Stimulated activated naive CD8-positive, alpha-beta T cell treated with anti-CD3 and anti-CD28 coated beads, Interleukin-15, amount 100 ng/mL, for 72 hours (primary cell): ENCODE data around the gene PPP3R1.

Experiments used
- ATAC-seq: fragments of 150-1000 bp; cut with Tn5 transposase; 2 replicates; pipeline ENCODE4 v1.10.0; 2021; ENCODE audit warnings: mild to moderate bottlenecking, moderate library complexity
- DNase-seq, 2 donors: peaks; one replicate each; pipeline ENCODE4 v3.0.0; 2021 to 2022
- H3K27ac Mint-ChIP-seq, 2 donors: one replicate each; pipeline ENCODE4 v1.8.0; 2022; ENCODE audit warnings: mild to moderate bottlenecking in 2 of 2, mixed read lengths in 2 of 2, moderate library complexity in 2 of 2
- H3K27me3 Mint-ChIP-seq: one replicate; pipeline ENCODE4 v1.8.0; 2022; ENCODE audit warnings: mixed read lengths
- H3K4me1 Mint-ChIP-seq: one replicate; pipeline ENCODE4 v1.8.0; 2022; ENCODE audit warnings: mild to moderate bottlenecking, mixed read lengths
- H3K4me3 Mint-ChIP-seq, 2 donors: one replicate each; pipeline ENCODE4 v1.8.0; 2022; ENCODE audit warnings: mild to moderate bottlenecking in 2 of 2, mixed read lengths in 2 of 2, moderate library complexity in 1 of 2
- H3K9me3 Mint-ChIP-seq, 2 donors: one replicate each; pipeline ENCODE4 v1.8.0; 2022; ENCODE audit warnings: mixed read lengths in 2 of 2

PPP3R1 gene

GRCh38 chr2:68169308-68169707 lies 83.0 kb downstream of the PPP3R1 start:
- peak; percentile 60 for ATAC-seq
- H3K4me1 Mint-ChIP-seq = no peaks in the 10 kb centered on the region
- H3K9me3 Mint-ChIP-seq = no peaks in the 10 kb centered on the region

DNA sequence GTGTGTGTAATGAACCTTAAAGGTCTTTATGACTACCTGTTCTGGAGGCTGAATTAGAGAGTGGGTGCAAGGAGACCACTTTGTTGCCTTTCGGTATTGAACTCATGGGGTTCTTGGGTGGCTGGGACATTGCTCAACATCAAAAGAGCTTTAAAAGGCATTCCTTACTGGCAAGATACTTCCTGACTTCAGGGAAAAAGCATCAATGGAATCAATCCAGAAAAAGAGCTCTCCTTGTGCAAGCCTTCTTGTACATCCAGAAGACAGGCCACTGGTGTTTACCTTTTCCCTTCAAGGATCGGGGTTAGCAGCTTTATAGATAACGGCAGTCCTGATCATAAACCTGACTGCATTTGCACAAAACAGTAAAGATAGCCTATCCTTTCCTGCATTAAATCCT lies 85.1 kb downstream of the PPP3R1 start:
- no peaks in the 10 kb centered on the region for H3K4me1 Mint-ChIP-seq
- peak overlapping the region in 1 of 2 donors; percentile 60 for H3K27ac Mint-ChIP-seq
- DNase-seq = no peak
- no peaks in the 10 kb centered on the region for H3K27me3 Mint-ChIP-seq
- ATAC-seq = no peak
- H3K9me3 Mint-ChIP-seq = no peaks in the 10 kb centered on the region
- H3K4me3 Mint-ChIP-seq = no peak overlapping the region

More at GRCh38 chr2:68169308-68169707, 83.0 kb downstream of the PPP3R1 start:
- Mint-ChIP-seq H3K4me3 (no peak overlapping the region), H3K27ac (no peak overlapping the region), H3K27me3 (no peaks in the 10 kb centered on the region)
- no peak for DNase-seq

DNA sequence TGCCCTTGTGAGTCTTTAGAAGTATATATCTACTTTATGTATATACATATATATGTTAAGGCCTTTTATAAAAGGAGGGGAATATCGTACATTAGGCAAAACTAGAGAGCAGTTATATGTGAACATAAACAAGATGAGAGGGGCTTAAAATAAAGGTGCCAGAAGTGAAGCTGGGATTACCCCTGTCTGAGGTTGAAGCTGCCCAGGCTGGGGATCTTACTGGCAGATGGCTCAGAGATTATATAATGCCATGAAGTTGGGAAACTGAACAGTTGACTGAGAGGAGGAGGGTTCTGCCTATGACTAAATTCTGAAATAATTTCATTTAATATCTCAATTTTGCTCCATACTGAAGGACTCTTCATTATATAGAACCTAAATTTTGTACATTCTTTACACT lies 88.7 kb downstream of the PPP3R1 start:
- Mint-ChIP-seq H3K4me1 (peaks cover 24% of the 10 kb centered on the region), H3K27ac (peak overlapping the region in 1 of 2 donors; percentile 95), H3K9me3 (no peaks in the 10 kb centered on the region), H3K4me3 (no peak overlapping the region), H3K27me3 (no peaks in the 10 kb centered on the region)
- DNase-seq (no peak), ATAC-seq (no peak)

GRCh38 chr2:68158134-68158447 lies 94.2 kb downstream of the PPP3R1 start:
- H3K4me3 Mint-ChIP-seq = peak overlapping the region; percentile 99 to 100
- no peaks in the 10 kb centered on the region for H3K9me3 Mint-ChIP-seq
- H3K27ac Mint-ChIP-seq = peak overlapping the region; percentile 100
- H3K27me3 Mint-ChIP-seq = no peaks in the 10 kb centered on the region
- ATAC-seq (no peak), DNase-seq (no peak)
- H3K4me1 Mint-ChIP-seq = peaks cover 55% of the 10 kb centered on the region

DNA sequence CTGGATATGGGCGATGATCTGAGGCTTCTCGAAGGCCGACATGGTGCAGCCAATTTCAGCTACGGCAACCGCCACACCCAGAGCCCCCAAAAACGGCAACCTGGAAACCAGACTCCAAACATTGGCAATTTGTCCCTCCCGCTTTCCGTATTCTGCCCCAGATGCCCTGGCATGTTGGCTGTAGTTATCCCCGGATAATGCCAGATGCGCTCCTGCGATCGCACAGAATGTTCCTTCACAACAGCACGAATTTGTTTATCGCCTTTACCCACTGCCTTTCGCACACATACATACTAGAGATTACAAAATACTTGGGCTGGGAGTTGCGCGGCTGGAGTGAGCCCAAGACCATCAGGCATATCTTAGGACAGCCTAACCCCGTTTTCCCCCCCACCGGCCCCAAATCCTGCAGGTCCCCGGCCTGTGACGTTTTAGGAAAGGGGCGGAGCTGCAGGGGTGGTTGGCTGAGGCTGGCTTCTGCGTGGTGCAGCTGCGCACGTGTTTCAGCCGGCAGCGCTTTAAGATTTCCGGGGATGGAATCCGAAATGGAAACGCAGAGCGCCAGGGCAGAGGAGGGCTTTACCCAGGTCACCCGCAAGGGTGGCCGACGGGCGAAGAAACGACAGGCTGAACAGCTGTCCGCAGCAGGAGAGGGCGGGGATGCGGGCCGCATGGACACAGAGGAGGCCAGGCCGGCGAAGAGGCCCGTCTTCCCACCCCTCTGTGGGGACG lies 94.8 kb downstream of the PPP3R1 start, which contains the start of gene PNO1:
Gene PNO1, plus strand, starts transcription at position 487 of the 732 bp plus-strand sequence. Its CDS starts 47 bp downstream, at position 534.
- DNase-seq (peak; percentile 96), ATAC-seq (peak; percentile 96)
- peak within 1 kb of the TSS; percentile 100 for H3K27ac Mint-ChIP-seq
- H3K27me3 Mint-ChIP-seq = no peaks in the 10 kb centered on the region
- no peaks in the 10 kb centered on the region for H3K9me3 Mint-ChIP-seq
- peak within 1 kb of the TSS; percentile 99 to 100 for H3K4me3 Mint-ChIP-seq
- peaks cover 60% of the 10 kb centered on the region for H3K4me1 Mint-ChIP-seq

- Mint-ChIP-seq H3K27ac (peak overlapping the region; percentile 100), H3K9me3 (no peaks in the 10 kb centered on the region), H3K4me3 (peak overlapping the region; percentile 99 to 100), H3K27me3 (no peaks in the 10 kb centered on the region), H3K4me1 (peaks cover 66% of the 10 kb centered on the region)
- DNase-seq (no peak), ATAC-seq (peak; percentile 68)
Observed at GRCh38 chr2:68157002-68157401, 95.3 kb downstream of the PPP3R1 start.

GRCh38 chr2:68156419-68156818 lies 95.9 kb downstream of the PPP3R1 start:
- H3K4me1 Mint-ChIP-seq = peaks cover 72% of the 10 kb centered on the region
- ATAC-seq = no peak
- H3K27ac Mint-ChIP-seq = peak overlapping the region; percentile 100
- DNase-seq = no peak
- H3K27me3 Mint-ChIP-seq = no peaks in the 10 kb centered on the region
- H3K4me3 Mint-ChIP-seq = peak overlapping the region; percentile 99 to 100
- H3K9me3 Mint-ChIP-seq = no peaks in the 10 kb centered on the region

DNA sequence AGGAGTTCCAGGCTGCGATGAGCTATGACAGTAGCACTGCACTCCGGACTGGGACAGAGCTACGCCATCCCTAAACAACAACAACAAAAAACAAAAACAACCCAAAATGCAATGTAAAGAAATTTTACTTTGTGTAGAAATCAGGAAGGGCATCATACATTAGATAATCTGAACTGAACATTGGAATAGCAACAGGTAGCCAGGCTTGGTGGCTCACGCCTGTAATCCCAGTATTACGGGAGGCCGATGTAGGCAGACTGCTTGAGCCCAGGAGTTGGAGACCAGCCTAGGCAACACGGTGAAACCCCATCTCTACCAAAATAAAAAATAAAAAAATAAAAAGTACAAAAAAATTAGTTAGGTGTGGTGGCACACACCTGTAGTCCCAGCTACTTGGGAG lies 96.7 kb downstream of the PPP3R1 start:
- H3K4me1 Mint-ChIP-seq = peaks cover 71% of the 10 kb centered on the region
- no peaks in the 10 kb centered on the region for H3K9me3 Mint-ChIP-seq
- DNase-seq (no peak), ATAC-seq (no peak)
- H3K27ac Mint-ChIP-seq = no peak overlapping the region
- H3K27me3 Mint-ChIP-seq = no peaks in the 10 kb centered on the region
- H3K4me3 Mint-ChIP-seq = peak overlapping the region in 1 of 2 donors; percentile 100

GRCh38 chr2:68152681-68153347 lies 99.5 kb downstream of the PPP3R1 start:
- Mint-ChIP-seq H3K27ac (peak overlapping the region; percentile 89), H3K27me3 (no peaks in the 10 kb centered on the region), H3K9me3 (no peaks in the 10 kb centered on the region), H3K4me3 (peak overlapping the region; percentile 23 to 46), H3K4me1 (peaks cover 54% of the 10 kb centered on the region)
- no peak for ATAC-seq
- no peak for DNase-seq

DNA sequence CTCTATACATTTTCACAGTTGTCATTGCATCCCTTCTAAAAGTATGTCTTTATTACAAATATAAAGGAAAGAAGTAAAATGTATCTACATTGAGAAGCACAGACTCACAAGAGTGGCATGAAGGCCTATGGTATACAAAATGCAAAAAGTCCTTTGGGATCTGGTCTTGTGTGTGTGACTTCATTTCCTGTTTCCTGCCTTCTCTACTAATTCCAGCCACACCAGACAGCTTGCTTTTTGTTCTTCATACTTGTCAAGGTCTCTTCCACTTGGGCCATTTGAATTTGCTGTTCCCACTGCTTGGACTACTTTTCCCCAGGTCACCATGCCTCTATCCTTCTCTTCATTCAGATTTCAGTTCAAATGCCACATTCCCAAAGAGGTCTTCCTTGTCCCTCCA lies 101.3 kb downstream of the PPP3R1 start:
- H3K27me3 Mint-ChIP-seq = no peaks in the 10 kb centered on the region
- peaks cover 44% of the 10 kb centered on the region for H3K4me1 Mint-ChIP-seq
- ATAC-seq = no peak
- DNase-seq = no peak
- H3K27ac Mint-ChIP-seq = peak overlapping the region in 1 of 2 donors; percentile 1
- no peak overlapping the region for H3K4me3 Mint-ChIP-seq
- H3K9me3 Mint-ChIP-seq = no peaks in the 10 kb centered on the region

GRCh38 chr2:68141875-68142274 lies 110.5 kb downstream of the PPP3R1 start:
- ATAC-seq (no peak), DNase-seq (no peak)
- no peak overlapping the region for H3K4me3 Mint-ChIP-seq
- H3K27ac Mint-ChIP-seq = no peak overlapping the region
- H3K27me3 Mint-ChIP-seq = no peaks in the 10 kb centered on the region
- H3K4me1 Mint-ChIP-seq = no peaks in the 10 kb centered on the region
- H3K9me3 Mint-ChIP-seq = no peaks in the 10 kb centered on the region

DNA sequence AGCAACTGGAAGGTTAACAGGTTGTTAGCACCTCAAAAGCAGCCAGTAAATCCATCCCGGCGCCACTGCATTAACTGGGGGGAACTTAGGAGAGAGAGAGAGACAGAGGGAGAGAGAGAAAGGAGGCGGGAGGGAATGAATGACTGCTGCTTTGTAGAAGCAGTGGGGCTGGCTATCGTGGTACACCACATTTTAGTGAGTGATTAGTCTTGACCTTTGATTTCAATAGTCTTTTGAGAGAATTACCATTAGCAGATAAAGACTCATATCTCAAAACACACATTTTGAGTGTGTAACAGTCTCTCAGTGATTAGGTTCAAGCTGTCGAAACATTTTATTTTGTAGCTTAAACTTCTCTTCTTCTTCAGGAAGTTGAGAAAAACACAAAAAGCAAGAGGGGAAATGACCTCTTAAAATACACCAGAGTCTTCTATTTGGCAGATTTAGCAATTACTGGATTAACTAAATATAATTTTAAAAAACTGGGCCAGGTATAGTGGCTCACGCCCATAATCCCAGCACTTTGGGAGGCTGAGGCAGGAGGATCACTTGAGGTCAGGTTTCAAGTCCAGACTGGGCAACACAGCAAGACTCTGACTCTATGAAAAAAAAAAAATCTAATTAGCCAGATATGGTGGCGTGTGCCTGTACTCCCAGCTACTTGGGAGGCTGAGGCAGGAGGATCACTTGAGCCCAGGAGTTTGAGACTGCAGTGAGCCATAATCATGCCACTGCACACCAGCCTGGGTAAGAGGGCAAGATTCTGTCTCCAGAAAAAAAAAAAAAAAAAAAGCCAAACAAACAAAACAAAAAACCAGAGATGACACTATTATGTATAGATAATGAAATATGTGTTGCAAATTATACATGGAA lies 116.6 kb downstream of the PPP3R1 start:
- ATAC-seq = no peak
- Mint-ChIP-seq H3K4me3 (no peak overlapping the region), H3K4me1 (no peaks in the 10 kb centered on the region), H3K27me3 (no peaks in the 10 kb centered on the region), H3K27ac (peak overlapping the region in 1 of 2 donors; percentile 61), H3K9me3 (no peaks in the 10 kb centered on the region)
- DNase-seq = no peak

DNA sequence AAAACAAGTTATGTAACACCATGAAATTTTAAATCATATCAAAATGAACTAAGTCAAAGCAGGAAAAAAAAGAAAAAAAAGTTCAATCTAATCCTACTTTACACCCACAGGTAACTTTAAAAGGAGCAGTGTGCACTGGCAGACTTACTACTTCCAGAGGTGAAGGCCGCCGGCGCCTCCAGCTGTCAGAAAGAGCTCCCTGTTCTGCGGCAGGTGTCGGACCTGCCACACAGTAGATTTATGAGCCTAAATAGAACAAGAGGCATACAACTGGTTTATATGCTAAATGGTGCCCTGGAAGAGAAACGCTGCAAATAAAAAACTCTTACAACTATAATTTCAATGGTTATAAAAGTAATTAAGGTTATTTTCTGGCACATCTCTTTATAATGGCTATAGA lies 117.8 kb downstream of the PPP3R1 start:
- Mint-ChIP-seq H3K4me1 (no peaks in the 10 kb centered on the region), H3K9me3 (no peaks in the 10 kb centered on the region)
- DNase-seq = no peak

GRCh38 chr2:68134120-68134519 lies 118.2 kb downstream of the PPP3R1 start:
- no peak for ATAC-seq
- H3K4me3 Mint-ChIP-seq = no peak overlapping the region
- H3K9me3 Mint-ChIP-seq = no peaks in the 10 kb centered on the region
- no peak for DNase-seq
- H3K27ac Mint-ChIP-seq = no peak overlapping the region
- H3K4me1 Mint-ChIP-seq = no peaks in the 10 kb centered on the region
- no peaks in the 10 kb centered on the region for H3K27me3 Mint-ChIP-seq

More for the DNA sequence above, 117.8 kb downstream of the PPP3R1 start:
- Mint-ChIP-seq H3K27ac (no peak overlapping the region), H3K27me3 (no peaks in the 10 kb centered on the region), H3K4me3 (no peak overlapping the region)
- ATAC-seq = no peak
